HG03280 (cell line): ENCODE measurements around the gene DDX41.

Source experiments
- ATAC-seq: cut with Tn5 transposase; IDR thresholded peaks from one replicate; pipeline ENCODE4 v1.9.1; 2021; ENCODE audit warnings: mild to moderate bottlenecking, moderate library complexity; ENCODE audit not compliant: unreplicated experiment

The DDX41 gene

GRCh38 chr5:177469750-177470525 is 46.8 kb downstream of the DDX41 start:
- ATAC-seq, result no peak

DNA sequence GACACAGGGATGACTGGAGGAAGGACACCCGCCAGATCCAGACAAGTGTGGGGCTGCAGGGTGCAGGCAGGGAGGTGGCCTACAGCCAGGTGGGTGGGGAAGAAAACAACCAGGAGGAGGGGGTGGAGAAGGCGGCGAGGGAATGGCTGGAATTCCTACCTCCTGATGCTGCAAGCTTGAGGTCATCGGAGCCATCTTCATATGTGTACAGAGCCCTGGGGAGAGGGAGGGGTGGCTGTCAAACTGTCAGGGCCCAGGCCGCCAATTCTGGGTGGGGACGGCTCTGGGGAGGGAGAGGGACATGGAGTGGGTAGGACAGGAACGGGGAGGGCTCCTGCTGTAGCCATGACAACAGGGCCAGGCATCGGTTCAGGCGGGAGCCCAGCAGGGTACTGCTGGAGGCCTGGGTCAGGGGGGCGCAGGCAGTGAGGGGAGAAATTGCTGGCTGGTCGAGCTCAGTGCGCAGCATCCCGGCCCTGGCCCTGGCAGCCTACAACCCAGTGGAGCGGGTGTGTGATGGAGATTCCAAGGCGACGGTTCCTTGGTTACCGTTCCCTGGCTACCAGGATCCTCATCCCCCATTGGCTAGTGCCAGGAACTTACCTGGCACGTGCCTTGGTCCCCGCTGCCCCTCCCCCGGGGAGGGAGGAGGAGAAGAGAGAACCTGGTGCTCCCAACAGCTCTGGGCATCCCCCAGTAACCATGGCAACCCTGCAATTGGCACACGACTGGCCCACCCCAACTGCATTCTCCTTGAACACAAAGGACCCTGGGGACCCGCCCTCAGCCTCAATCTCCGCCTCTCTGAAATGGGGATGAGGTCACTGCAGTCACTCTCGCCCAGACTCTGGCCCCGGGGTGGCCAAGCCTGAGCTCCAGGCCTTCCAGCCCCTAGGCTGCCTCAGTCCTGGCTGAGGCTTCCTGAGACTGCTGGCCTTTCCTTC is 47.8 kb downstream of the DDX41 start:
- no peak for ATAC-seq

DNA sequence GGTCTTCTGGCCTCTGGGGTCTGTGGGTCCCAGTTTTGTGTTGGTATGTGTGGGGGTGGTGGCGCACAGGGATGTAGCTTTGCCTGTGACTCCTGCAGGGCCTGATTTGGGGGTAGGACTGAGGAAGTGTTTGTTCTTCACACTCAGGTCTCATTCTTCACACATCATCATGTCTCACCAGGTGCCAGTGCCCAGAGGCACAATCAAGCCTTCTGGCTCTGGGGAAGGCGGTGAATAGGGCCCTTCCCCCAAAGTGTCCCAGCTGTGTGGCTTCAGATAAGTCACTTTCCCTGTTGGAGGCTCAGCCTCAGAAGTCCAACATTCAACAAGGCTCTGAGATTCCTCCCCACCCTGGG is 48.5 kb downstream of the DDX41 start:
- ATAC-seq, result no peak

GRCh38 chr5:177467436-177467835 is 49.3 kb downstream of the DDX41 start:
- no peak for ATAC-seq

- no peak for ATAC-seq
Measured at GRCh38 chr5:177466861-177467260, 49.9 kb downstream of the DDX41 start.

- no peak for ATAC-seq
Measured at GRCh38 chr5:177465044-177465443, 51.7 kb downstream of the DDX41 start.

DNA sequence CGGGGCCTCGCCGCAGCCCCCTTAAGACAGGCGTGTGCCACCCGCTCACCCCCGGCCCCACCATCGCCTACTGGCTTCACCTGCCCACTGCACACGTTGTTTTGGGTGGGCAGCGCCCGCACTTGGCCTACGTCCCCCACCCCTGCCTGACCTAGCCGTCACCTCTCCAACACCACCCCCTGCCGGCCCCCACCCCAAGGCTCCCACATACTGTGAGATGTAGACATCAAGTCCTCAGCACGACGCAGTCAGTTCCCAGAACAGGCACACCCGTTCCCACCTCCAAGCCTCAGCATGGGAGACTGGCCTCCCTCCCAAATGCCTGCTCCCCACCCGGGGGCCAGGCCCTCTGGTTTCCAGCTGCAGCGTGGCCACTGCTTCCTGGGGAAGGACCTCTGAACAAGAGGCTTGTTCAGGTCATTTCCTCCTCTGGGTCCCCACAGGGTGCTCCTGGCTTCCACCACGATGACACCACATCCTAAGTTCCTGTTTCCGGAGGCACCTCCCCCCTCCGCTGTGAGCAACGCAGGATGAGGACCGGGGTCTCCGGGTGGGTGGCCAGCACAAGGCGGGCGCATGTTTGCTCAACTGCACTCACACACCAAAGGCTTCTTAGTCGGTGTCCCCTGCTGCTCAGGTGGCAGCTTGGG is 54.6 kb downstream of the DDX41 start:
- no peak for ATAC-seq
